A549 (cell line): ENCODE data around the gene PRR5L. TPM values are rescaled to one million over a fixed set of nuclear protein-coding genes. Genes with fewer than 3 reads are reported as not detected.

Source experiments
- ATAC-seq, 2 experiments: fragments of 200-7000 bp in 1 of 2; fragments of >200 bp in 1 of 2; cut with Nextera tagmentation in 1 of 2; cut with Tn5 transposase in 1 of 2; 3 replicates each; pipeline versions ENCODE4 v1.8.0 to v1.9.1; 2018 to 2020; ENCODE audit warnings: mild to moderate bottlenecking in 1 of 2, moderate library complexity in 1 of 2
- CTCF ChIA-PET: fragments of 300-600 bp; sonication (Branson Sonifier 250); formaldehyde crosslinking; extraction: SDS; loops from one replicate; lab custom pipeline; 2021; ENCODE audit warnings: antibody characterized with exemption, inconsistent platforms; lab: Yijun Ruan, JAX
- POLR2A ChIA-PET: fragments of 350-600 bp; formaldehyde crosslinking; extraction: SDS; loops from one replicate; lab custom pipeline; 2021; ENCODE audit warnings: antibody characterized with exemption, inconsistent platforms; lab: Yijun Ruan, JAX
- DNase-seq, 2 experiments: peaks; one replicate each; pipeline versions ENCODE4 v3.0.0 to v3.0.0-alpha.2; 2011 to 2016; ENCODE audit warnings: low read depth in 1 of 2, low spot score in 1 of 2
- FAIRE-seq: peaks from 2 replicates; lab custom pipeline; 2011; peaks lifted over from hg19 to GRCh38; lab: Jason Lieb, UNC
- H3K27ac ChIP-seq, 2 experiments: fragments of >200 bp; sonication (Bioruptor Twin); formaldehyde crosslinking; 3 replicates each; pipeline ENCODE4 v1.5.1; 2016 to 2017
- H3K4me1 ChIP-seq: fragments of >200 bp; sonication (Bioruptor Twin); formaldehyde crosslinking; 3 replicates; pipeline ENCODE4 v1.6.1; 2016
- H3K4me2 ChIP-seq: fragments of >200 bp; sonication (Bioruptor Twin); formaldehyde crosslinking; 3 replicates; pipeline ENCODE4 v1.6.1; 2016
- H3K4me3 ChIP-seq: fragments of >200 bp; sonication (Bioruptor Twin); formaldehyde crosslinking; 3 replicates; pipeline ENCODE4 v1.5.1; 2016
- H3K9me3 ChIP-seq: fragments of >200 bp; sonication (Bioruptor Twin); formaldehyde crosslinking; 3 replicates; pipeline ENCODE4 v1.6.1; 2016
- BHLHE40 ChIP-seq: IDR thresholded peaks from 2 replicates; pipeline ENCODE4 v1.6.1; 2012; ENCODE audit warnings: low read depth, low read length, inconsistent platforms
- CBX8 ChIP-seq: fragments of 200-600 bp; sonication (generic); IDR thresholded peaks from 2 replicates; pipeline ENCODE4 v1.6.1; 2016
- CEBPB ChIP-seq, 2 experiments: fragments of >200 bp in 1 of 2; sonication (Bioruptor Twin) in 1 of 2; formaldehyde crosslinking in 1 of 2; IDR thresholded peaks; 2 replicates each; pipeline ENCODE4 v1.6.1; 2012 to 2016
- EHF ChIP-seq: fragments of 250-450 bp; sonication (Bioruptor Pico); IDR thresholded peaks from 2 replicates; pipeline ENCODE4 v1.5.0; 2020; ENCODE audit warnings: mild to moderate bottlenecking
- FOSL2 ChIP-seq, 2 experiments: fragments of 450-650 bp in 1 of 2; fragments of >200 bp in 1 of 2; sonication (Bioruptor Twin) in 1 of 2; formaldehyde crosslinking; IDR thresholded peaks; 2 replicates each; pipeline versions ENCODE4 v1.5.0 to v1.6.1; 2016 to 2020; ENCODE audit warnings: mild to moderate bottlenecking in 1 of 2, moderate library complexity in 1 of 2
- GATA3 ChIP-seq: IDR thresholded peaks from 2 replicates; pipeline ENCODE4 v1.6.1; 2012; ENCODE audit warnings: borderline replicate concordance
- HDAC2 ChIP-seq: fragments of 200-600 bp; sonication (generic); IDR thresholded peaks from 2 replicates; pipeline ENCODE4 v1.6.1; 2016
- HEYL ChIP-seq: fragments of 250-450 bp; sonication (Bioruptor Pico); IDR thresholded peaks from 2 replicates; pipeline ENCODE4 v1.8.0; 2021; ENCODE audit warnings: mild to moderate bottlenecking, moderate library complexity
- HOXA7 ChIP-seq: fragments of 250-450 bp; sonication (Bioruptor Pico); IDR thresholded peaks from 2 replicates; pipeline ENCODE4 v1.5.0; 2020; ENCODE audit warnings: mild to moderate bottlenecking, moderate library complexity
- HOXB13 ChIP-seq: fragments of 250-450 bp; sonication (Bioruptor Pico); IDR thresholded peaks from 2 replicates; pipeline ENCODE4 v1.5.0; 2020; ENCODE audit warnings: low read depth, mild to moderate bottlenecking, moderate library complexity
- JUNB ChIP-seq: fragments of >200 bp; sonication (Bioruptor Twin); formaldehyde crosslinking; IDR thresholded peaks from 2 replicates; pipeline ENCODE4 v1.6.1; 2016
- MAZ ChIP-seq: fragments of 150-350 bp; IDR thresholded peaks from 2 replicates; pipeline ENCODE4 v1.6.1; 2014; ENCODE audit warnings: antibody characterized with exemption, low read depth, low read length, borderline replicate concordance
- NFE2L2 ChIP-seq: fragments of 150-350 bp; conservative IDR thresholded peaks from 2 replicates; pipeline ENCODE4 v1.6.1; 2014; ENCODE audit warnings: low read length
- POLR2A ChIP-seq: IDR thresholded peaks from 2 replicates; pipeline ENCODE4 v1.6.1; 2012; ENCODE audit warnings: mild to moderate bottlenecking, low read length
- POLR2AphosphoS2 ChIP-seq: conservative IDR thresholded peaks from 2 replicates; pipeline ENCODE4 v1.6.1; 2012; ENCODE audit warnings: low read length, improper control_type of control experiment, inconsistent platforms
- RCOR1 ChIP-seq: fragments of 150-350 bp; IDR thresholded peaks from 2 replicates; pipeline ENCODE4 v1.6.1; 2014; ENCODE audit warnings: antibody characterized with exemption, low read length, low read depth
- RFX5 ChIP-seq: fragments of 450-650 bp; IDR thresholded peaks from 2 replicates; pipeline ENCODE4 v1.7.1; 2014; ENCODE audit warnings: antibody characterized with exemption, mild to moderate bottlenecking, moderate library complexity
- ZC3H11A ChIP-seq: fragments of 450-650 bp; IDR thresholded peaks from 2 replicates; pipeline ENCODE4 v1.6.1; 2014; ENCODE audit warnings: antibody characterized with exemption, mild to moderate bottlenecking
- ZFP36 ChIP-seq: fragments of 450-650 bp; IDR thresholded peaks from 2 replicates; pipeline ENCODE4 v1.6.1; 2014; ENCODE audit warnings: borderline replicate concordance; ENCODE audit not compliant: partially characterized antibody
- ZSCAN20 ChIP-seq: fragments of 250-450 bp; sonication (Bioruptor Pico); IDR thresholded peaks from 2 replicates; pipeline ENCODE4 v1.8.0; 2022; ENCODE audit warnings: mild to moderate bottlenecking, moderate library complexity
- WGBS: methylation state at CpG from one replicate; pipeline ENCODE4 v1.1.6; 2017; ENCODE audit errors: missing lambda C conversion rate; 5-methylcytosine and 5-hydroxymethylcytosine counted together
- polyA plus RNA-seq, 4 experiments: library from polyadenylated mRNA; depleted of rRNA in 3 of 4; stranded (reverse); fragments of >200 nt; fragmentation: RNase III in 1 of 4; extraction: RNeasy Plus Mini Kit Qiagen cat#74134 plus additional on column Dnase treatment in 1 of 4; gene quantifications; 2 replicates in 3 of 4; 3 replicates in 1 of 4; pipeline ENCODE4 v1.2.3, GENCODE V29; 2011 to 2017
- TF ChIP-seq, protein P1 (sequence below): fragments of 250-450 bp; sonication (Bioruptor Pico); IDR thresholded peaks from 2 replicates; pipeline ENCODE4 v1.5.0; 2021; ENCODE audit warnings: mild to moderate bottlenecking, moderate library complexity, borderline replicate concordance
- TF ChIP-seq, protein P2 (sequence below): IDR thresholded peaks from 2 replicates; pipeline ENCODE4 v1.6.1; 2012
- TF ChIP-seq, protein P3 (sequence below): IDR thresholded peaks from 2 replicates; pipeline ENCODE4 v1.6.1; 2012
- TF ChIP-seq, protein P4 (sequence below): fragments of 200-600 bp; sonication (generic); IDR thresholded peaks from 2 replicates; pipeline ENCODE4 v1.6.1; 2016; ENCODE audit warnings: antibody characterized with exemption, mild to moderate bottlenecking, moderate library complexity
- TF ChIP-seq, protein P5 (sequence below): fragments of >200 bp; sonication (Bioruptor Twin); formaldehyde crosslinking; IDR thresholded peaks from 2 replicates; pipeline ENCODE4 v1.6.1; 2016

PRR5L gene
- polyA plus RNA-seq, 2 of the 4 experiments (the other 2 are of a cell fraction), result 6.9 to 12.1 TPM

DNA sequence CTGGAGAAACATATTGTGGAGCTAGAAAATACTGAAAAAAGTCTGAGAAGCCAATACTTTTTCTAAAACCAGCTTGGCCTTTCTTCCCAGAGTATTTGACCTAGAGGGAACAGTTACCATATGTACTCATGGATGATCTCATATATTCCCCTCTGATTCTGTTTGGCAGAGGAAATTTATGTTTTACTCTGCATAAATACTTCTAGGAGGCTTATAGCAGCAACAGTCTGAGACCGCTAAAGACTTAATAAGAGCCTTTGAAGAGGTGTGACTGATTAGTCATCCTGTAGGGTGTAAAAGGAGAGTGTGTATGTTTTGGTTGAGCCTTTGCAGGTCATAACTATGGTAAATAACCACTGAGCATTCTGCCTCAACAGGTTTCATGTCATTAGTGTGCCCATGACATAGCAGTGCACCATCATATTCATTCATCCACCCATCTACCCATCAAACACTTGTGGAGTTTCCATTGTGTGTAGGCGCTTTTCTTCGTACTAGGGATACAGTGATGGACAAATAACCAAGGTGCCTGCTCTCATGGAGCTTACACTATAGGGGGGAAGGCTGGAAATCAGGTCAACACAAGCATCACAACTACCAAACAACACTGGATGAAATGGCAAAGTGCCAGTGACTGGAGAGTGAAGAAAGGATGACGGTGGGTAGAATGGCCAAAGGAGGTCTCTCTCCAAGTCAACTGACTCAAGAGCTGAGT, 169.5 kb downstream of the PRR5L start:
- no peak overlapping the region for H3K27ac ChIP-seq
- FAIRE-seq (no peak), DNase-seq (no peak), ATAC-seq (no peak)
- TF ChIP-seq, protein P1, sequence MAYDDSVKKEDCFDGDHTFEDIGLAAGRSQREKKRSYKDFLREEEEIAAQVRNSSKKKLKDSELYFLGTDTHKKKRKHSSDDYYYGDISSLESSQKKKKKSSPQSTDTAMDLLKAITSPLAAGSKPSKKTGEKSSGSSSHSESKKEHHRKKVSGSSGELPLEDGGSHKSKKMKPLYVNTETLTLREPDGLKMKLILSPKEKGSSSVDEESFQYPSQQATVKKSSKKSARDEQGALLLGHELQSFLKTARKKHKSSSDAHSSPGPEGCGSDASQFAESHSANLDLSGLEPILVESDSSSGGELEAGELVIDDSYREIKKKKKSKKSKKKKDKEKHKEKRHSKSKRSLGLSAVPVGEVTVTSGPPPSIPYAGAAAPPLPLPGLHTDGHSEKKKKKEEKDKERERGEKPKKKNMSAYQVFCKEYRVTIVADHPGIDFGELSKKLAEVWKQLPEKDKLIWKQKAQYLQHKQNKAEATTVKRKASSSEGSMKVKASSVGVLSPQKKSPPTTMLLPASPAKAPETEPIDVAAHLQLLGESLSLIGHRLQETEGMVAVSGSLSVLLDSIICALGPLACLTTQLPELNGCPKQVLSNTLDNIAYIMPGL (CRISPR knock-in tag), result no peak
- no peak for TF ChIP-seq GATA3
- TF ChIP-seq, protein P2, sequence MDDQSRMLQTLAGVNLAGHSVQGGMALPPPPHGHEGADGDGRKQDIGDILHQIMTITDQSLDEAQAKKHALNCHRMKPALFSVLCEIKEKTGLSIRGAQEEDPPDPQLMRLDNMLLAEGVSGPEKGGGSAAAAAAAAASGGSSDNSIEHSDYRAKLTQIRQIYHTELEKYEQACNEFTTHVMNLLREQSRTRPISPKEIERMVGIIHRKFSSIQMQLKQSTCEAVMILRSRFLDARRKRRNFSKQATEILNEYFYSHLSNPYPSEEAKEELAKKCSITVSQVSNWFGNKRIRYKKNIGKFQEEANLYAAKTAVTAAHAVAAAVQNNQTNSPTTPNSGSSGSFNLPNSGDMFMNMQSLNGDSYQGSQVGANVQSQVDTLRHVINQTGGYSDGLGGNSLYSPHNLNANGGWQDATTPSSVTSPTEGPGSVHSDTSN, result no peak
- no peak for TF ChIP-seq RFX5
- TF ChIP-seq RCOR1, result no peak
- TF ChIP-seq JUNB, result no peak
- no peak for TF ChIP-seq HDAC2
- TF ChIP-seq, protein P3, sequence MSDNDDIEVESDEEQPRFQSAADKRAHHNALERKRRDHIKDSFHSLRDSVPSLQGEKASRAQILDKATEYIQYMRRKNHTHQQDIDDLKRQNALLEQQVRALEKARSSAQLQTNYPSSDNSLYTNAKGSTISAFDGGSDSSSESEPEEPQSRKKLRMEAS, result no peak
- TF ChIP-seq, protein P4, sequence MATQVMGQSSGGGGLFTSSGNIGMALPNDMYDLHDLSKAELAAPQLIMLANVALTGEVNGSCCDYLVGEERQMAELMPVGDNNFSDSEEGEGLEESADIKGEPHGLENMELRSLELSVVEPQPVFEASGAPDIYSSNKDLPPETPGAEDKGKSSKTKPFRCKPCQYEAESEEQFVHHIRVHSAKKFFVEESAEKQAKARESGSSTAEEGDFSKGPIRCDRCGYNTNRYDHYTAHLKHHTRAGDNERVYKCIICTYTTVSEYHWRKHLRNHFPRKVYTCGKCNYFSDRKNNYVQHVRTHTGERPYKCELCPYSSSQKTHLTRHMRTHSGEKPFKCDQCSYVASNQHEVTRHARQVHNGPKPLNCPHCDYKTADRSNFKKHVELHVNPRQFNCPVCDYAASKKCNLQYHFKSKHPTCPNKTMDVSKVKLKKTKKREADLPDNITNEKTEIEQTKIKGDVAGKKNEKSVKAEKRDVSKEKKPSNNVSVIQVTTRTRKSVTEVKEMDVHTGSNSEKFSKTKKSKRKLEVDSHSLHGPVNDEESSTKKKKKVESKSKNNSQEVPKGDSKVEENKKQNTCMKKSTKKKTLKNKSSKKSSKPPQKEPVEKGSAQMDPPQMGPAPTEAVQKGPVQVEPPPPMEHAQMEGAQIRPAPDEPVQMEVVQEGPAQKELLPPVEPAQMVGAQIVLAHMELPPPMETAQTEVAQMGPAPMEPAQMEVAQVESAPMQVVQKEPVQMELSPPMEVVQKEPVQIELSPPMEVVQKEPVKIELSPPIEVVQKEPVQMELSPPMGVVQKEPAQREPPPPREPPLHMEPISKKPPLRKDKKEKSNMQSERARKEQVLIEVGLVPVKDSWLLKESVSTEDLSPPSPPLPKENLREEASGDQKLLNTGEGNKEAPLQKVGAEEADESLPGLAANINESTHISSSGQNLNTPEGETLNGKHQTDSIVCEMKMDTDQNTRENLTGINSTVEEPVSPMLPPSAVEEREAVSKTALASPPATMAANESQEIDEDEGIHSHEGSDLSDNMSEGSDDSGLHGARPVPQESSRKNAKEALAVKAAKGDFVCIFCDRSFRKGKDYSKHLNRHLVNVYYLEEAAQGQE, result no peak
- no peak for TF ChIP-seq HOXA7 (CRISPR knock-in tag)
- no peak for TF ChIP-seq MAZ
- TF ChIP-seq ZC3H11A, result no peak
- no peak for TF ChIP-seq POLR2AphosphoS2
- TF ChIP-seq BHLHE40, result no peak
- no peak for TF ChIP-seq CEBPB (IDR thresholded peaks at IDR 0.05)
- TF ChIP-seq POLR2A, result no peak
- no peak for TF ChIP-seq CBX8
- no peak for TF ChIP-seq HOXB13 (CRISPR knock-in tag)
- ChIA-PET CTCF (interaction anchor here (0.7 to 3.4 kb wide), 6 partner anchors 8 to 174 kb away, joined by 3 to 13 read pairs (median 4); no protein-coding TSS in a partner anchor), POLR2A (no interaction called here)
- no peaks in the 10 kb centered on the region for H3K9me3 ChIP-seq
- H3K4me1 ChIP-seq, result no peaks in the 10 kb centered on the region
- no peak overlapping the region for H3K4me2 ChIP-seq
- H3K4me3 ChIP-seq, result no peak overlapping the region
- 91% methylated on average over 4 of the region's 4 CpGs for WGBS

DNA sequence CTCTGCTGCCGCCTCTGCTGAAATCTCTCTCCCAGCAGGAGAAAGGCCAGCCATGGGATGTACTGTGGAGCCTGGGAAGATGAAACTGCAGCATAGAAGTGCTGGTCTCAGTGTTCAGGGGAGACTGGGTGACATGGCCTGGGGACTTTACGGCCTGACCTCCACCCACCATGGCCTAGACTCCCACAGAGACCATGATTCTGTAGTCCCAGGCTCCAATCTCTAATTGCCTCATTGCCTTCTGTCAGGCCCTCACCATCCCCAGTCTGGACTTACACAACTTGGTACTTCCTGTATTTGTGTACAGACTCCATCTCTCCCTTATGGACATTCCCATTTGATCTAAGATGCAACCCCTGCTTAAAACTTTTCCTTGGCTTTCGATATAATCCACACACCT, 170.9 kb downstream of the PRR5L start:
- ChIA-PET CTCF (interaction anchor here (1.2 to 3.4 kb wide), 3 partner anchors 12 to 175 kb away, joined by 3 to 15 read pairs (median 13); no protein-coding TSS in a partner anchor), POLR2A (no interaction called here)
- FAIRE-seq (no peak), DNase-seq (no peak), ATAC-seq (no peak)
- Histone ChIP-seq H3K9me3 (no peaks in the 10 kb centered on the region), H3K4me2 (no peak overlapping the region), H3K4me3 (no peak overlapping the region), H3K4me1 (no peaks in the 10 kb centered on the region), H3K27ac (no peak overlapping the region)
- 90% methylated on average over 3 of the region's 3 CpGs for WGBS
- TF ChIP-seq HEYL (CRISPR knock-in tag) (no peak), ZFP36 (no peak), JUNB (no peak), FOSL2 (IDR thresholded peaks at IDR 0.05) (no peak), FOSL2 (CRISPR knock-in tag; IDR thresholded peaks at IDR 0.05) (no peak), HOXB13 (CRISPR knock-in tag) (no peak), ZSCAN20 (no peak), EHF (CRISPR knock-in tag) (no peak), NFE2L2 (no peak), MAZ (no peak), RFX5 (no peak)
- TF ChIP-seq, protein P5, sequence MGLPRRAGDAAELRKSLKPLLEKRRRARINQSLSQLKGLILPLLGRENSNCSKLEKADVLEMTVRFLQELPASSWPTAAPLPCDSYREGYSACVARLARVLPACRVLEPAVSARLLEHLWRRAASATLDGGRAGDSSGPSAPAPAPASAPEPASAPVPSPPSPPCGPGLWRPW, result no peak
- TF ChIP-seq, protein P2, result no peak
- TF ChIP-seq, protein P4, result no peak
